GM12878 (cell line): Measurements from ENCODE around the gene RANBP6. TPM values are rescaled to one million over a fixed set of nuclear protein-coding genes. Genes with fewer than 3 reads are reported as not detected.
A peak's percentile ranks its signal among the peaks of the same experiment; 100 is the strongest.
"Not testable (repeated sequence)": the region's sequence is repeated elsewhere in the genome, so short reads cannot be mapped to it uniquely, and the experiment has no call there.

Experiments
- ATAC-seq: fragments of 200-7000 bp; cut with Tn5 transposase; 3 replicates; pipeline ENCODE4 v1.9.1; 2020; ENCODE audit warnings: mild to moderate bottlenecking, moderate library complexity
- BruUV-seq: library from RNA; stranded (reverse); fragments of 400-500 nt; replicated peaks from 2 replicates; lab custom pipeline; 2021; lab: Mats Ljungman, UMichigan
- CTCF ChIA-PET: fragments of 300-600 bp; sonication (Branson Sonifier 250); formaldehyde crosslinking; extraction: SDS; loops from one replicate; lab custom pipeline; 2021; ENCODE audit warnings: inconsistent platforms; lab: Yijun Ruan, JAX
- POLR2A ChIA-PET: fragments of 350-600 bp; formaldehyde crosslinking; extraction: SDS; loops from one replicate; lab custom pipeline; 2021; ENCODE audit warnings: inconsistent platforms; lab: Charles Lee
- RAD21 ChIA-PET: fragments of 300-600 bp; sonication (Branson Sonifier 250); formaldehyde crosslinking; loops from one replicate; lab custom pipeline; 2023; ENCODE audit warnings: antibody characterized with exemption; ENCODE audit not compliant: unreplicated experiment; lab: Charles Lee
- SMC1A ChIA-PET: fragments of 300-600 bp; sonication (Branson Sonifier 250); formaldehyde crosslinking; loops from one replicate; lab custom pipeline; 2023; ENCODE audit not compliant: unreplicated experiment, uncharacterized antibody; lab: Charles Lee
- DNase-seq: peaks from one replicate; pipeline ENCODE4 v3.0.0-alpha.2; 2011; ENCODE audit warnings: low read depth, low spot score
- FAIRE-seq: peaks from 3 replicates; lab custom pipeline; 2011; peaks lifted over from hg19 to GRCh38; lab: Jason Lieb, UNC
- H2AFZ ChIP-seq: 2 replicates; pipeline ENCODE4 v1.6.0; 2011; ENCODE audit warnings: low read depth, low read length, control low read depth; ENCODE audit not compliant: control insufficient read depth
- H3K27ac ChIP-seq: 2 replicates; pipeline ENCODE4 v1.5.1; 2011; ENCODE audit warnings: control low read depth; ENCODE audit not compliant: control insufficient read depth, insufficient read depth
- H3K27me3 ChIP-seq, 2 experiments: replicated peaks in 1 of 2; 2 replicates each; pipeline versions ENCODE4 v1.6.0 to v1.6.1; 2011; ENCODE audit warnings: low read length in 1 of 2; ENCODE audit not compliant: control insufficient read depth in 2 of 2, insufficient read depth in 2 of 2
- H3K36me3 ChIP-seq, 2 experiments: 2 replicates each; pipeline ENCODE4 v1.5.1; 2011; ENCODE audit warnings: low read length in 1 of 2; ENCODE audit not compliant: control insufficient read depth in 2 of 2, insufficient read depth in 2 of 2
- H3K4me1 ChIP-seq: 2 replicates; pipeline ENCODE4 v1.6.1; 2011; ENCODE audit warnings: mild to moderate bottlenecking, low read length, moderate library complexity, mixed read lengths; ENCODE audit not compliant: control insufficient read depth, insufficient read depth
- H3K4me2 ChIP-seq: 2 replicates; pipeline ENCODE4 v1.6.0; 2011; ENCODE audit warnings: control low read depth; ENCODE audit not compliant: control insufficient read depth, insufficient read depth
- H3K4me3 ChIP-seq: fragments of 200-600 bp; sonication (generic); 2 replicates; pipeline ENCODE4 v1.5.1; 2016
- H3K79me2 ChIP-seq: 2 replicates; pipeline ENCODE4 v1.6.0; 2011; ENCODE audit warnings: low read length; ENCODE audit not compliant: control insufficient read depth, insufficient read depth
- H3K9ac ChIP-seq: 2 replicates; pipeline ENCODE4 v1.8.0; 2011; ENCODE audit warnings: low read length, control low read depth, mixed read lengths; ENCODE audit not compliant: control insufficient read depth, insufficient read depth
- H3K9me3 ChIP-seq: replicated peaks from 3 replicates; pipeline ENCODE4 v1.5.1; 2011; ENCODE audit warnings: mild to moderate bottlenecking, low read length; ENCODE audit not compliant: control insufficient read depth, insufficient read depth
- H4K20me1 ChIP-seq: 2 replicates; pipeline ENCODE4 v1.6.0; 2011; ENCODE audit not compliant: control insufficient read depth, insufficient read depth
- CREM ChIP-seq: IDR thresholded peaks from 2 replicates; pipeline ENCODE4 v1.6.1; 2014; ENCODE audit warnings: antibody characterized with exemption, low read depth
- JUNB ChIP-seq: IDR thresholded peaks from 2 replicates; pipeline ENCODE4 v1.6.1; 2016; ENCODE audit warnings: antibody characterized with exemption, mild to moderate bottlenecking
- POLR2A ChIP-seq: IDR thresholded peaks from 2 replicates; pipeline ENCODE4 v1.6.1; 2011; ENCODE audit warnings: low read depth, mild to moderate bottlenecking, low read length
- TBL1XR1 ChIP-seq: IDR thresholded peaks from 2 replicates; pipeline ENCODE4 v1.6.1; 2012; ENCODE audit warnings: low read depth, low read length, improper control_type of control experiment
- TCF7 ChIP-seq: IDR thresholded peaks from 2 replicates; pipeline ENCODE4 v1.6.1; 2014; ENCODE audit warnings: antibody characterized with exemption, borderline replicate concordance
- WGBS: methylation state at CpG from one replicate; pipeline ENCODE4 v1.1.6; 2016; ENCODE audit warnings: low lambda C conversion rate; ENCODE audit not compliant: insufficient replicate concordance, insufficient coverage; ENCODE audit errors: missing lambda C conversion rate; 5-methylcytosine and 5-hydroxymethylcytosine counted together
- in situ Hi-C: fragments of 300-500 bp; cut with MboI; formaldehyde crosslinking; loops from 9 replicates; pipeline ENCODE4 v1.14.3; 2018; ENCODE audit warnings: mixed read lengths
- intact Hi-C: fragments of 100-400 bp; cut with micrococcal nuclease; formaldehyde crosslinking; loops from one replicate; pipeline ENCODE4 v1.14.2; 2022; ENCODE audit not compliant: unreplicated experiment
- polyA plus RNA-seq, 11 experiments: library from polyadenylated mRNA; depleted of rRNA in 4 of 11; unstranded in 6 of 11; stranded (reverse) in 5 of 11; fragments of >200 nt; fragmentation: Nextera tagmentation in 4 of 11; fragmentation: Illumina TruSeq in 1 of 11; extraction: Ambion mirVana in 4 of 11; extraction: Trizol in 1 of 11; gene quantifications; 1 replicate in 1 of 11; 2 replicates in 10 of 11; pipeline versions ENCODE4 v1.2.1 to v1.2.3, GENCODE V29; 2011 to 2016; ENCODE audit warnings: inconsistent platforms in 2 of 11, missing spikeins in 2 of 11, low read depth in 1 of 11
- total RNA-seq, 4 experiments: library from RNA; depleted of rRNA in 3 of 4; stranded (reverse); fragments of >200 nt in 3 of 4; fragmentation: Illumina TruSeq in 1 of 4; extraction: Trizol in 1 of 4; gene quantifications; 2 replicates each; pipeline versions ENCODE4 v1.2.1 to v1.2.3, GENCODE V29; 2013 to 2021
- TF ChIP-seq, protein P1 (sequence below): fragments of 450-650 bp; IDR thresholded peaks from 2 replicates; pipeline ENCODE4 v1.6.1; 2017; ENCODE audit warnings: borderline replicate concordance
- TF ChIP-seq, protein P2 (sequence below), 3 experiments: IDR thresholded peaks in 2 of 3; conservative IDR thresholded peaks in 1 of 3; 2 replicates each; pipeline ENCODE4 v1.5.1; 2011; ENCODE audit warnings: low read depth in 3 of 3, low read length in 3 of 3, mild to moderate bottlenecking in 3 of 3, control low read depth in 2 of 3, moderate library complexity in 2 of 3, inconsistent platforms in 1 of 3, mixed read lengths in 1 of 3; ENCODE audit not compliant: control insufficient read depth in 2 of 3, insufficient read depth in 1 of 3; ENCODE audit errors: extremely low read depth in 1 of 3

RANBP6 gene
- total and polyA plus RNA-seq, 10 of the 15 experiments (the other 5 are each of a cell fraction or from before 2014, with no cell fraction given), result 10.9 to 26.9 (median 19.4) TPM

DNA sequence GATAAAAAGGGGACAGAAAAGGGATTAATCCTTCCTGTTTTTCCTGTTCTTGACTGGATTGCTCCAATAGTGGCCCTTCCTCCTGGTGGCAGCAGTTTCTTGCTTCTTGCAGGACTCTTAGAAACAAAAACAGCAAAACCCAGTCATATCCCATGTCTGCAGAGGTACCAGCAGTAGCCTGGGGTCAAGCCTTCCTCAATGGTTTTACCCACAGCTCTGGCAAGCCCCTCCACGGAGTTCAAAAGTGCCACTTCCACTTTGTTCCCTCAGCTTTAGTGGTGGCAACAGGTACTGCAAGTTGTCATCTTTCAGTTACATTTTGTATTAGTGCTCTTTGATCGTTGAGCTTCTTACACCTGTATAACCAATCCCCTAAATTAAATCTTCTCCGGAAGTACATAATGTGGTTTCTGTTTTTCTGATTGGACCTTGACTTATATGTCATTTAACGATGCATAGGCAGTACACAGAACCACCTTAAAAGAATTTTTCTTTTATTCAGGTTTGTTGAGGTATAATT, 8.7 kb upstream of the RANBP6 start:
- Histone ChIP-seq H3K79me2 (no peaks in the 10 kb centered on the region), H3K4me3 (no peak overlapping the region), H3K4me2 (peak overlapping the region; percentile 39; the same call in 1 of the 2 replicates), H3K9me3 (no peaks in the 10 kb centered on the region), H2AFZ (peak overlapping the region; percentile 86), H3K27me3 (no peaks in the 10 kb centered on the region; a peak in 1 of 4 replicates), H3K4me1 (no peaks in the 10 kb centered on the region), H3K36me3 (no peaks in the 10 kb centered on the region), H3K27ac (no peak overlapping the region), H4K20me1 (no peaks in the 10 kb centered on the region), H3K9ac (no peak overlapping the region)
- intact Hi-C loops, result no loop called here
- TF ChIP-seq TCF7, result no peak
- no peak for TF ChIP-seq JUNB
- TF ChIP-seq, protein P1, sequence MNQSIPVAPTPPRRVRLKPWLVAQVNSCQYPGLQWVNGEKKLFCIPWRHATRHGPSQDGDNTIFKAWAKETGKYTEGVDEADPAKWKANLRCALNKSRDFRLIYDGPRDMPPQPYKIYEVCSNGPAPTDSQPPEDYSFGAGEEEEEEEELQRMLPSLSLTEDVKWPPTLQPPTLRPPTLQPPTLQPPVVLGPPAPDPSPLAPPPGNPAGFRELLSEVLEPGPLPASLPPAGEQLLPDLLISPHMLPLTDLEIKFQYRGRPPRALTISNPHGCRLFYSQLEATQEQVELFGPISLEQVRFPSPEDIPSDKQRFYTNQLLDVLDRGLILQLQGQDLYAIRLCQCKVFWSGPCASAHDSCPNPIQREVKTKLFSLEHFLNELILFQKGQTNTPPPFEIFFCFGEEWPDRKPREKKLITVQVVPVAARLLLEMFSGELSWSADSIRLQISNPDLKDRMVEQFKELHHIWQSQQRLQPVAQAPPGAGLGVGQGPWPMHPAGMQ, result no peak
- no peak for TF ChIP-seq TBL1XR1
- no peak for TF ChIP-seq POLR2A
- TF ChIP-seq, protein P2, sequence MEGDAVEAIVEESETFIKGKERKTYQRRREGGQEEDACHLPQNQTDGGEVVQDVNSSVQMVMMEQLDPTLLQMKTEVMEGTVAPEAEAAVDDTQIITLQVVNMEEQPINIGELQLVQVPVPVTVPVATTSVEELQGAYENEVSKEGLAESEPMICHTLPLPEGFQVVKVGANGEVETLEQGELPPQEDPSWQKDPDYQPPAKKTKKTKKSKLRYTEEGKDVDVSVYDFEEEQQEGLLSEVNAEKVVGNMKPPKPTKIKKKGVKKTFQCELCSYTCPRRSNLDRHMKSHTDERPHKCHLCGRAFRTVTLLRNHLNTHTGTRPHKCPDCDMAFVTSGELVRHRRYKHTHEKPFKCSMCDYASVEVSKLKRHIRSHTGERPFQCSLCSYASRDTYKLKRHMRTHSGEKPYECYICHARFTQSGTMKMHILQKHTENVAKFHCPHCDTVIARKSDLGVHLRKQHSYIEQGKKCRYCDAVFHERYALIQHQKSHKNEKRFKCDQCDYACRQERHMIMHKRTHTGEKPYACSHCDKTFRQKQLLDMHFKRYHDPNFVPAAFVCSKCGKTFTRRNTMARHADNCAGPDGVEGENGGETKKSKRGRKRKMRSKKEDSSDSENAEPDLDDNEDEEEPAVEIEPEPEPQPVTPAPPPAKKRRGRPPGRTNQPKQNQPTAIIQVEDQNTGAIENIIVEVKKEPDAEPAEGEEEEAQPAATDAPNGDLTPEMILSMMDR (IDR thresholded peaks at IDR 0.05 in 2 of 3, conservative IDR thresholded peaks at IDR 0.05 in 1 of 3; ENCODE audit: control insufficient read depth in 2 of 3, extremely low read depth in 1 of 3, insufficient read depth in 1 of 3, low read depth in 3 of 3, low read length in 3 of 3), result peak; percentile 28 to 69 (median 61); a peak in 5 of 6 replicates
- TF ChIP-seq CREM, result no peak
- POLR2A ChIA-PET, result interaction anchor here (0.7 to 1.4 kb wide), 4 partner anchors 16 to 534 kb away, joined by 3 read pairs; a partner anchor contains a TSS
- WGBS, result 11% methylated on average over 4 of the region's 4 CpGs
- RAD21 ChIA-PET, result interaction anchor here (0.9 to 3.0 kb wide), 6 partner anchors 9 to 137 kb away, joined by 4 to 11 read pairs (median 5); partner anchors contain the start of gene RANBP6
- no TSS peak for BruUV-seq
- SMC1A ChIA-PET, result interaction anchor here (0.5 to 1.8 kb wide), 10 partner anchors 9 to 282 kb away, joined by 3 to 8 read pairs (median 3); partner anchors contain the start of genes ERMP1 and RANBP6
- FAIRE-seq, result peak; percentile 27
- DNase-seq, result no peak
- peak; percentile 99 for ATAC-seq
- CTCF ChIA-PET, result interaction anchor here (0.9 to 4.1 kb wide), 29 partner anchors 9 to 282 kb away, joined by 3 to 33 read pairs (median 5); partner anchors contain the start of gene RANBP6
- in situ Hi-C loops, result no loop called here

DNA sequence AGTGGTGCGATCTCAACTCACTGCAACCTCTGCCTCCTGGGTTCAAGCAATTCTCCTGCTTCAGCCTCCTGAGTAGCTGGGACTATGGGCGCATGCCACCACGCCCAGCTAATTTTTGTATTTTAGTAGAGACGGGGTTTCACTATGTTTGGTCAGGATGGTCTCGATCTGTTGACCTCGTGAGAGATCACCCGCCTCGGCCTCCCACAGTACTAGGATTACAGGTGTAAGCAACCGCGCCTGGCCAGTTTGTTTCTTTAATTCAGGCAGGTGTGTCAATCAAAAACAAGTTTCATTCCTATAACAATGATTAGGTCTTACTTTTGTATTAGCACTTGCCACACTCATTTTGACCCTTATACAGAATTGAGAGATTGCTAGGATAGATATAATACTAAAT, 1.6 kb upstream of the RANBP6 start:
- H3K36me3 ChIP-seq, H3K27me3 ChIP-seq, BruUV-seq, H3K9me3 ChIP-seq, H4K20me1 ChIP-seq, H2AFZ ChIP-seq, ATAC-seq, H3K9ac ChIP-seq, in situ Hi-C loops, intact Hi-C loops, FAIRE-seq, H3K4me3 ChIP-seq, H3K27ac ChIP-seq, DNase-seq, H3K4me2 ChIP-seq: not testable (repeated sequence)
- ChIA-PET POLR2A (interaction anchor here (0.6 to 2.3 kb wide), 4 partner anchors 9 to 955 kb away, joined by 3 to 11 read pairs (median 6); a partner anchor contains a TSS), CTCF (interaction anchor here (1.0 to 4.4 kb wide), 6 partner anchors 9 to 130 kb away, joined by 4 to 30 read pairs (median 12); a partner anchor contains a TSS), RAD21 (interaction anchor here (0.8 kb wide), 1 partner anchor 9 kb away, joined by 5 read pairs; a partner anchor contains a TSS), SMC1A (interaction anchor here (1.1 to 3.3 kb wide), 5 partner anchors 9 to 130 kb away, joined by 3 to 25 read pairs (median 4); a partner anchor contains a TSS)
- H3K79me2 ChIP-seq, result peaks cover 24% of the 10 kb centered on the region
- H3K4me1 ChIP-seq, result peaks cover 12% of the 10 kb centered on the region
- WGBS, result 98% methylated on average over 10 of the region's 10 CpGs
